ENCODE data around the gene VRK2. TPM values are rescaled to one million over a fixed set of nuclear protein-coding genes. Genes with fewer than 3 reads are reported as not detected.

Gene VRK2
- total RNA-seq, 1 experiment from 2014 or later, result 58.7 TPM

DNA sequence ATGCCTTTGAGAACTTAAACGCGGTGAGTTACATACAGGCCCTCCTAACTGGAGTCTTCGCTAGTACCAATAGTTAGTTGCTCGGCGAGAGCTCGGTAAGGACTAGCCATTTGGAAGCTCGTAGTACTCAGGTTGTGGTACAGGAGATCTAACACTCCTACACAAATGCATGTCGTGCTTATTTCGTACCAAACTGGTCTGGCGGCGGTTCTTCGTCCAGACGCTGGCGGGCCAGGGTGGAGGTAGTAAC is 346 bp upstream of the VRK2 start:
- Histone ChIP-seq H3K9ac (ENCODE audit: low read length) (peak overlapping the region; percentile 86), H3K27ac (ENCODE audit: low read length) (peak overlapping the region; percentile 91), H3K79me2 (ENCODE audit: low read length) (peaks cover 41% of the 10 kb centered on the region), H2AFZ (ENCODE audit: low read length) (peak overlapping the region; percentile 77; the same call in 1 of the 2 replicates), H3K9me2 (replicated peaks; ENCODE audit: insufficient read depth, low read length) (no peaks in the 10 kb centered on the region), H3K36me3 (ENCODE audit: insufficient read depth, low read length) (peaks cover 24% of the 10 kb centered on the region; the same call in 1 of the 2 replicates), H3K9me3 (ENCODE audit: low read length) (no peaks in the 10 kb centered on the region), H3K4me1 (ENCODE audit: low read length) (peaks cover 38% of the 10 kb centered on the region), H4K20me1 (ENCODE audit: insufficient read depth, low read depth, low read length) (no peaks in the 10 kb centered on the region), H3K27me3 (ENCODE audit: low read length) (no peaks in the 10 kb centered on the region), H3K4me2 (ENCODE audit: low read depth, low read length, poor library complexity, severe bottlenecking) (peak overlapping the region; percentile 98), H3K4me3 (ENCODE audit: low read length) (peak overlapping the region; percentile 87)
- DNase-seq, result no peak

DNA sequence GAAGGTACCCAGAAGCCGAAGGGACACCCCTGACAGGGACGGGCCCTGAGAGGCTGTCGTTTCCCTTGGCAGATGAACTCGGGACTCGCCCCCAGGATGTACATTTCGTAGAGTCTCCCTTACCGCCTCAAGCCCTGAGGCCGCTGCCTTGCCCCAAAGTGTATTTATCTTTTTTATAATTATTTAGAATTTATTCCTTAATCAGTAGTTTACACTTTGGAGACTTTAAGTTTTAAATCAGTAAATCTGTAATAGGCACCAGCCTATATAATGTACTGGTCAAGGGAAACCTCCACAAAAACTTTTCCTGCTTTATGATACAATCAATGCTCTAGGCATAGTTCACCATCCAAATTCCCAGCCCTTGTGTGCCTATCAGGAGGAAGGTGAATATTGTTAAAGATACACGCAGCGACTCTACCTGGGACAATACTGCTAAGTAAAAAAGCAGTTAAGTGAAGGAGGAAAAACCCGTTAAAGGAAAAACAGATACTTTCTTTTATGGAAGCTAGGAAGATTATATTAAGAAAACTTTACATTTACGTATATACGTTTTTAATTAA is 848 bp downstream of the VRK2 start:
- Histone ChIP-seq H4K20me1 (ENCODE audit: insufficient read depth, low read depth, low read length) (no peaks in the 10 kb centered on the region), H3K27me3 (ENCODE audit: low read length) (no peaks in the 10 kb centered on the region), H3K4me1 (ENCODE audit: low read length) (peaks cover 38% of the 10 kb centered on the region), H3K4me2 (ENCODE audit: low read depth, low read length, poor library complexity, severe bottlenecking) (peak overlapping the region; percentile 98), H3K9ac (ENCODE audit: low read length) (peak overlapping the region; percentile 86), H3K79me2 (ENCODE audit: low read length) (peaks cover 53% of the 10 kb centered on the region), H3K4me3 (ENCODE audit: low read length) (peak overlapping the region; percentile 87), H2AFZ (ENCODE audit: low read length) (no peak overlapping the region), H3K9me2 (replicated peaks; ENCODE audit: insufficient read depth, low read length) (no peaks in the 10 kb centered on the region), H3K36me3 (ENCODE audit: insufficient read depth, low read length) (peaks cover 31% of the 10 kb centered on the region; the same call in 1 of the 2 replicates), H3K27ac (ENCODE audit: low read length) (peak overlapping the region; percentile 91), H3K9me3 (ENCODE audit: low read length) (no peaks in the 10 kb centered on the region)
- DNase-seq, result peak; percentile 57

DNA sequence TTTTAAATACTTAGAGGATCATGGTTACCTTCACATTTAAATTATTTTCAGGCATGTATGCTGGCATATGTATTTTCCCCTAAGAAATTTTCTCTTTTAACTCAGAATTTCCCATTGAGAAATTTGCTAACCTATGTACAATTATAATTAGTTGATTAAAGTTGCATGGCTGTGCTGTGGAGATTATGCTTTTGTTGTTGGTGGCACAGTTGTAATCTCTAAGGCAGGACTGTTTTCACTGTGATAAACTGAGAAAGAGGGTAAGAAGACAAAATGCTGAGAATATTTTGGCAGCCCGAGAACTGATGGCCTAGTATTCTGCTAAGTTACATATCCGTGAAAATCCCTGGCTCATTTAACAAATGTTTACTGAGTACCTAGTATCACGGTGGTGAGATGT is 1.4 kb downstream of the VRK2 start:
- H3K27me3 ChIP-seq (ENCODE audit: low read length), result no peaks in the 10 kb centered on the region
- H2AFZ ChIP-seq (ENCODE audit: low read length), result no peak overlapping the region
- H3K4me2 ChIP-seq (ENCODE audit: low read depth, low read length, poor library complexity, severe bottlenecking), result peak overlapping the region; percentile 98
- H3K9ac ChIP-seq (ENCODE audit: low read length), result peak overlapping the region; percentile 86
- H3K4me3 ChIP-seq (ENCODE audit: low read length), result peak overlapping the region; percentile 87
- peak overlapping the region; percentile 91 for H3K27ac ChIP-seq (ENCODE audit: low read length)
- H3K4me1 ChIP-seq (ENCODE audit: low read length), result peaks cover 42% of the 10 kb centered on the region
- no peaks in the 10 kb centered on the region for H4K20me1 ChIP-seq (ENCODE audit: insufficient read depth, low read depth, low read length)
- DNase-seq, result peak; percentile 56
- H3K79me2 ChIP-seq (ENCODE audit: low read length), result peaks cover 58% of the 10 kb centered on the region
- H3K9me3 ChIP-seq (ENCODE audit: low read length), result no peaks in the 10 kb centered on the region
- H3K9me2 ChIP-seq (replicated peaks; ENCODE audit: insufficient read depth, low read length), result no peaks in the 10 kb centered on the region
- H3K36me3 ChIP-seq (ENCODE audit: insufficient read depth, low read length), result peaks cover 36% of the 10 kb centered on the region; the same call in 1 of the 2 replicates

DNA sequence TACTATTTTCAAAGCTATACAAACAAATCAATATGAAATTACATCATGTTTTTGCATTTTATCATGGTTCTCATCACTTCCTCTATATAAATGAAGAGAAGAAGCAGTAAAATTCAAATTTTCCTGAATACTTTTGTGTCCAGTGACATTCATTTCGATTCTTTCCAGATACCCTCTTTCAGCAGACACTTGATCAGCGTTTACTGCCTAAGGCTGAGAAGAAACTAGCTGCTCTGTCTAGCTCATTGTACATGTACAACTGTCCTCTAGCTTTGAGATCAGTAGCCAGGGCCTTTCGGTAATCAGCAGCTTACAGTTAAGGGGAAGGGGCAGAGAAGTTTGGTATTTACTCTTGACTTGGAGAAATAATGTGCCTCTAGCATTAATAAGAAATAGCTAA is 4.8 kb downstream of the VRK2 start:
- H4K20me1 ChIP-seq (ENCODE audit: insufficient read depth, low read depth, low read length), result no peaks in the 10 kb centered on the region
- H2AFZ ChIP-seq (ENCODE audit: low read length), result no peak overlapping the region
- no peak overlapping the region for H3K4me2 ChIP-seq (ENCODE audit: low read depth, low read length, poor library complexity, severe bottlenecking)
- no peaks in the 10 kb centered on the region for H3K9me2 ChIP-seq (replicated peaks; ENCODE audit: insufficient read depth, low read length)
- DNase-seq, result no peak
- no peak overlapping the region for H3K4me3 ChIP-seq (ENCODE audit: low read length)
- H3K36me3 ChIP-seq (ENCODE audit: insufficient read depth, low read length), result peaks cover 37% of the 10 kb centered on the region
- H3K9ac ChIP-seq (ENCODE audit: low read length), result no peak overlapping the region
- no peaks in the 10 kb centered on the region for H3K27me3 ChIP-seq (ENCODE audit: low read length)
- H3K79me2 ChIP-seq (ENCODE audit: low read length), result peaks cover 88% of the 10 kb centered on the region
- H3K9me3 ChIP-seq (ENCODE audit: low read length), result no peaks in the 10 kb centered on the region
- H3K27ac ChIP-seq (ENCODE audit: low read length), result no peak overlapping the region
- H3K4me1 ChIP-seq (ENCODE audit: low read length), result peaks cover 59% of the 10 kb centered on the region

DNA sequence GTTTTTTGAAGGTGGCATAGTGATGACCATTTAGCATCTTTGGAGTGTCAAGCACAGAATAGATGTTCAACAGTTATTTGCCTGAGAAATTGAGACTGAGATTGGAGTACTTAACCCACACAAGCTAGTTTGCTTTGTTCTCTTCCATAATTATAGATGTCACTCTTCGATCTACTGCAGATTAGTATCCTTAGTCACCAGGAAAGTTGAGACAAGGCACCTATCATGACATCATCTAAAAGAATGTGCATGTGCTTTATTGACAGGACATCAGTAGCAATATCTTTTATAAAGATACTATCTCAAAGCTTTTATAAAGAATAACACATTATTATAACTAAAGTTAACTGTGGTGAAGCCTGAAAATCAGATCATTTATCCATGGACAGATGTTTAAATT is 6.4 kb downstream of the VRK2 start:
- Histone ChIP-seq H3K27me3 (ENCODE audit: low read length) (no peaks in the 10 kb centered on the region), H3K9me2 (replicated peaks; ENCODE audit: insufficient read depth, low read length) (no peaks in the 10 kb centered on the region), H3K36me3 (ENCODE audit: insufficient read depth, low read length) (peaks cover 41% of the 10 kb centered on the region), H3K27ac (ENCODE audit: low read length) (no peak overlapping the region), H3K79me2 (ENCODE audit: low read length) (peaks cover 94% of the 10 kb centered on the region), H3K4me3 (ENCODE audit: low read length) (no peak overlapping the region), H3K9me3 (ENCODE audit: low read length) (no peaks in the 10 kb centered on the region), H2AFZ (ENCODE audit: low read length) (no peak overlapping the region), H4K20me1 (ENCODE audit: insufficient read depth, low read depth, low read length) (no peaks in the 10 kb centered on the region), H3K9ac (ENCODE audit: low read length) (no peak overlapping the region), H3K4me2 (ENCODE audit: low read depth, low read length, poor library complexity, severe bottlenecking) (no peak overlapping the region), H3K4me1 (ENCODE audit: low read length) (peaks cover 71% of the 10 kb centered on the region)
- DNase-seq, result no peak

DNA sequence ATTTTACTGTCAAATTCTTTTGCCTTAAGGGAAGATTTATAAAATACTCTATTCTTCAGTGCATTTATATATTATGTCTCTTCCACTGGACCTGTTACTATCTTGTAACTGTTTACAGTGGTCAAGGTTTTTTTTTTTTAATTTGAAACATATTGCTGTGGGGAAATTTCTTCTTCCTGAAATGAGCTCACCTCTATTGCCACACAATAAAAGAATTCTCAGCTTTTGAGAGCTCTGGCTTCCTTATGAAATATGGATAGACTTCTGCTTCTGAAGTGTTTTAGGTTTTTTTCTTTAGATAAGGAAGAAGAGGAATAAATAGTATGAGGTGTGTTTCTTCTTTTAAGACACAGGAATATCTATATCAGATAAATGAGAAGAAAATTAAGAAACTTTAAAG is 7.7 kb downstream of the VRK2 start:
- no peak for DNase-seq
- no peaks in the 10 kb centered on the region for H3K27me3 ChIP-seq (ENCODE audit: low read length)

DNA sequence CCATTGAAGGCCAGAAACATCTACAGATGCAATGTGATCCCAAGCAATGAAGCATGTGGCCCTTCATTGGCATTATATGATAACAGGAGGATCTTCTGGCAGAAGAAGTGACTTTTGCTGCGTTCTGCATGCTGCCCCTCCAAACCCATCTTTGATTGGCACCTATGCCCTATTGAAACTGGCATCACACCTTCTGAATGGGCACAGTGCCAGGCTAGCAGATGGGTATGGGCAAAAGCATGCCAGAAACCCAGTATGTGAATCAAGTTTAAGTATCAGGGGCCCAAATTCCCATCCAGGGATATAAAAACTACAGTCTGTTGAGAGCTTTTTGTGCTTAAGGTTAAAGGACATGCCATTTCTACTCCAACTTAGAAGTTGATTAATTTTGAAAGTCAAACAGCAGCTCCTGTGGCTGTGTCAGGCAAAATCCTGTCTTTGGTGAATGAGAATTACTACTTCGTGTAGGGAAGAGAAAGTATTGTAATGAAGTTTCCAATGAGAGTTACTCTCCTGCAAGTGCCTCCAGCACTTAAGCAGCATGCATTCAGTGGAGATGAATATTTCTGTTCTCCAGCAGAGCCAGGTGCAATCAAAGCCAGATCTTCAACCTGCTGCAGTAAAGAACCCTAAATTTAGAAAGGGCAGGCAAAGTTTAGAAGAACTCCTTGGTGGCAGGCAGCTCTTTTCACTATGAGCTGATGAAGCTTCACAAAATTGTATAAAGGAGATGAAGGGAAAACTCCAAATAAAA is 8.6 kb downstream of the VRK2 start:
- DNase-seq, result no peak
- H3K36me3 ChIP-seq (ENCODE audit: insufficient read depth, low read length), result peaks cover 40% of the 10 kb centered on the region
- peak overlapping the region; percentile 2 for H3K4me2 ChIP-seq (ENCODE audit: low read depth, low read length, poor library complexity, severe bottlenecking)
- no peaks in the 10 kb centered on the region for H4K20me1 ChIP-seq (ENCODE audit: insufficient read depth, low read depth, low read length)
- no peaks in the 10 kb centered on the region for H3K9me3 ChIP-seq (ENCODE audit: low read length)
- no peaks in the 10 kb centered on the region for H3K27me3 ChIP-seq (ENCODE audit: low read length)
- H3K4me1 ChIP-seq (ENCODE audit: low read length), result peaks cover 65% of the 10 kb centered on the region
- peak overlapping the region; percentile 28 for H3K27ac ChIP-seq (ENCODE audit: low read length)
- H2AFZ ChIP-seq (ENCODE audit: low read length), result no peak overlapping the region
- H3K9ac ChIP-seq (ENCODE audit: low read length), result no peak overlapping the region
- H3K9me2 ChIP-seq (replicated peaks; ENCODE audit: insufficient read depth, low read length), result no peaks in the 10 kb centered on the region
- H3K4me3 ChIP-seq (ENCODE audit: low read length), result no peak overlapping the region
- H3K79me2 ChIP-seq (ENCODE audit: low read length), result peaks cover 89% of the 10 kb centered on the region

More for the DNA sequence above, 7.7 kb downstream of the VRK2 start:
- H3K4me3 ChIP-seq (ENCODE audit: low read length), result no peak overlapping the region
- H2AFZ ChIP-seq (ENCODE audit: low read length), result no peak overlapping the region
- no peaks in the 10 kb centered on the region for H3K9me3 ChIP-seq (ENCODE audit: low read length)
- no peaks in the 10 kb centered on the region for H4K20me1 ChIP-seq (ENCODE audit: insufficient read depth, low read depth, low read length)
- H3K9ac ChIP-seq (ENCODE audit: low read length), result no peak overlapping the region
- H3K4me1 ChIP-seq (ENCODE audit: low read length), result peaks cover 67% of the 10 kb centered on the region
- H3K79me2 ChIP-seq (ENCODE audit: low read length), result peaks cover 91% of the 10 kb centered on the region
- H3K36me3 ChIP-seq (ENCODE audit: insufficient read depth, low read length), result peaks cover 42% of the 10 kb centered on the region
- no peak overlapping the region for H3K4me2 ChIP-seq (ENCODE audit: low read depth, low read length, poor library complexity, severe bottlenecking)
- H3K9me2 ChIP-seq (replicated peaks; ENCODE audit: insufficient read depth, low read length), result no peaks in the 10 kb centered on the region
- peak overlapping the region; percentile 18; the same call in 1 of the 2 replicates for H3K27ac ChIP-seq (ENCODE audit: low read length)

DNA sequence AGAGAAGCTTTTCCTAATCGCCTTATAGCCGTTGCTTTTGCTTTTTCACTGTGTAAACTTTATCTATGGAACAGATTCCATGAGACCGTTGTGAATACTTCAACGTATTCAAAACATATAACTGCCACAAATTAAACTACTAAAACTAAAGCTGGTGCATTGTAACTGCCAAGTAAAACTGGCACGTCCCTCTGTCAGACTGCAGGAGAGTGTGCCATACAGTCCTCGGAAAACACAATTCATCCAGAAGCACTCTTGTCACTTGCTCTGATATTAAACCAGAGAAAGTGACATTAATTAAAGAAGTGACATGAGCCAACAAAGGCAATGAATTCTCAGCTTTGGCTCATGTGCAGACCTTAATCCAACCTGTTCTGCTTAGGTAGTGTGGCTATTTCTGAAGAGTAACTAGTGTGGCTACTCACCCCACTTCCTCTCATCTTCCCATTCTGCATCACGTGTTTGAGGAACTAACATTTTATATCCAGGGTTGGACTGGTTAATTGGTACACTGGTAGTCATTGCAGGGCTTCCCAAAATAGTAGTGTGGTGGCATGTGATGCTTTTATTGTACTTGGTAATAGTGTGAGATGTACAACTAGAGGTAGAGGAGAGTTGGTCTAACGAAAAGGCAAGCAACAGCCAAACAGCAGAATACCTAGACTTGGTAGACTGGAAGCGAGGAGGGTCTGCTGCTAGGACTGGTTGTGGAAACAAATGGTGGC is 9.7 kb downstream of the VRK2 start:
- Histone ChIP-seq H2AFZ (ENCODE audit: low read length) (no peak overlapping the region), H3K4me3 (ENCODE audit: low read length) (no peak overlapping the region), H3K36me3 (ENCODE audit: insufficient read depth, low read length) (peaks cover 40% of the 10 kb centered on the region), H3K9me3 (ENCODE audit: low read length) (no peaks in the 10 kb centered on the region), H3K27ac (ENCODE audit: low read length) (no peak overlapping the region), H3K27me3 (ENCODE audit: low read length) (no peaks in the 10 kb centered on the region), H3K79me2 (ENCODE audit: low read length) (peaks cover 90% of the 10 kb centered on the region), H3K9ac (ENCODE audit: low read length) (no peak overlapping the region), H3K4me2 (ENCODE audit: low read depth, low read length, poor library complexity, severe bottlenecking) (no peak overlapping the region), H3K4me1 (ENCODE audit: low read length) (peaks cover 62% of the 10 kb centered on the region), H3K9me2 (replicated peaks; ENCODE audit: insufficient read depth, low read length) (no peaks in the 10 kb centered on the region), H4K20me1 (ENCODE audit: insufficient read depth, low read depth, low read length) (no peaks in the 10 kb centered on the region)
- no peak for DNase-seq
